Measurements from ENCODE around the gene LRRC37A3.
"Not testable (repeated sequence)": the region's sequence is repeated elsewhere in the genome, so short reads cannot be mapped to it uniquely, and the experiment has no call there.

The LRRC37A3 gene

DNA sequence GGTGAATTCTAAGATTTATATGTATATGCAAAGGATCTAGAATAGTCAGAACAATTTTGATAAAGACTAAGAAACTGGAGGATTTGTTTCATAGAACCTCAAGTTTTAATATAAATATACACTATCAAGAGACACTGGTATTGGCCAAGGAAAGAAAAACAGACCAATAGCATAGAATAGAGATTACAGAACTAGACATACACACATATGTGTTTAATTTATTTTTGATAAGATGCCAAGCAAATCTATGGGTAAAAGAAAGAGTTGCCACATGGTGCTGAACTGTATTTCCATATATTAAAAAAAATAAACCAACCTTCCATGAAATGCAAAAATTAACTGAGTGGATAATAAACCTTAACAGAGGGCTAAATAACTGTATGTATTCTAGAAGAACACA lies 27.9 kb upstream of the LRRC37A3 start:
- TF ChIP-seq, protein P1, sequence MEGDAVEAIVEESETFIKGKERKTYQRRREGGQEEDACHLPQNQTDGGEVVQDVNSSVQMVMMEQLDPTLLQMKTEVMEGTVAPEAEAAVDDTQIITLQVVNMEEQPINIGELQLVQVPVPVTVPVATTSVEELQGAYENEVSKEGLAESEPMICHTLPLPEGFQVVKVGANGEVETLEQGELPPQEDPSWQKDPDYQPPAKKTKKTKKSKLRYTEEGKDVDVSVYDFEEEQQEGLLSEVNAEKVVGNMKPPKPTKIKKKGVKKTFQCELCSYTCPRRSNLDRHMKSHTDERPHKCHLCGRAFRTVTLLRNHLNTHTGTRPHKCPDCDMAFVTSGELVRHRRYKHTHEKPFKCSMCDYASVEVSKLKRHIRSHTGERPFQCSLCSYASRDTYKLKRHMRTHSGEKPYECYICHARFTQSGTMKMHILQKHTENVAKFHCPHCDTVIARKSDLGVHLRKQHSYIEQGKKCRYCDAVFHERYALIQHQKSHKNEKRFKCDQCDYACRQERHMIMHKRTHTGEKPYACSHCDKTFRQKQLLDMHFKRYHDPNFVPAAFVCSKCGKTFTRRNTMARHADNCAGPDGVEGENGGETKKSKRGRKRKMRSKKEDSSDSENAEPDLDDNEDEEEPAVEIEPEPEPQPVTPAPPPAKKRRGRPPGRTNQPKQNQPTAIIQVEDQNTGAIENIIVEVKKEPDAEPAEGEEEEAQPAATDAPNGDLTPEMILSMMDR (IDR thresholded peaks at IDR 0.05; ENCODE audit: low read depth, low read length), result no peak
- H3K4me3 ChIP-seq (ENCODE audit: low read depth, low read length), result no peak overlapping the region

DNA sequence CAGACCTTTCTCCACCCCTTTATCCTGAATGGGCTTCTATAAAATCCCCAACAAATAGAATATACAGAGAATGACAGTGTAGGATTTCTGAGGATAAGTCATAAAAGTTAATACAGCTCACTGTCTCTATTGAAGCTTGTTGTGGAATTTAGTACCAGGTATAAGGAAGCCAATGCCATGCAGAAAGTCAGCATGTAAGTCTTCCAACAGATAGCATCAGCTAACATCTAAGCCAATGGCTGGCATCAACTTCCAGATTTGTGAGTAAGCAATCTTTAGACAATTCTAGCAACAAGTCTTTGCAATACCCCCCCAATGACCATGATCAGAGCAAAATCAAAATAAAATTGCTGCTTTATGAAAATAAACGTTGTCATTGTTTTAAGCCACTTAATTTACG lies 22.5 kb upstream of the LRRC37A3 start:
- TF ChIP-seq, protein P1 (IDR thresholded peaks at IDR 0.05; ENCODE audit: low read depth, low read length), result no peak
- H3K4me3 ChIP-seq (ENCODE audit: low read depth, low read length), result no peak overlapping the region

DNA sequence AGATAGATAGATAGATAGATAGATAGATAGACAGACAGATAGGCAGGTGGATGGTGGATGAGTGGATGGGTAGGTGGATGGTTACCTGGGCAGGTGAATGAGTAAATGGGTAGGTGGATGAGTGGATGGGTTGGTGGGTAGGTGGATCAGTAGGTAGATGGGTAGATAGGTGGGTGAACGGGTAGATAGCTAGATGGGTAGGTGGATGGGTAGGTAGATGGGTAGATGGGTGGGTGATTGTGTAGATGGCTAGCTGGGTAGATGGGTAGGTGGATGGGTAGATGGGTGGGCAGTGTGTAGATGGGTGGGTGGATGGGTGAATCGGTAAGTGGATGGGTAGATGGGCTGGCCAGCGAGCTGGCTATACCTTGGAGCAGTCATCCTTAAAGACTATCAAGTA lies 21.8 kb upstream of the LRRC37A3 start:
- TF ChIP-seq, protein P1 (IDR thresholded peaks at IDR 0.05; ENCODE audit: low read depth, low read length), result no peak

DNA sequence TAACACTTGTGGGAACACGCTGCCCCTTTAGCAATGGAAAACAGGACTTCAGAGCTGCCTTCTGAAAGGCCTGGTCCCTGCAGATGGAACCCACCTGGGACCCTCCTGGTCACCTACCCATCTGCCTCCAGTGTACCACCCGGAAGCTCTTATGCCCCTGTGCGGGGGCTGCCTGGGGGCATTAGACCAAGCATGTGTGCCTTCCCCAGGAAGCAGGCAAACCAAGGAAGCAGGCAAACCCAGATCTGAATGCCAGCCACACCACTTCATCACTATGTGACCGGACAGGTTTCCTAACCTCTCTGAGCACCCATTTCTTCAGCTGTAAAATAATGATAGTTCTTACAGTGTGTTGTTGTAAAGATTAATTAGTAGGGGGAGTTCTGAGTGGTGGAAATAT lies 20.8 kb upstream of the LRRC37A3 start:
- TF ChIP-seq, protein P1 (IDR thresholded peaks at IDR 0.05; ENCODE audit: low read depth, low read length), result no peak
- no peak overlapping the region for H3K4me3 ChIP-seq (ENCODE audit: low read depth, low read length)

More for the DNA sequence above, 21.8 kb upstream of the LRRC37A3 start:
- H3K4me3 ChIP-seq (ENCODE audit: low read depth, low read length), result no peak overlapping the region

DNA sequence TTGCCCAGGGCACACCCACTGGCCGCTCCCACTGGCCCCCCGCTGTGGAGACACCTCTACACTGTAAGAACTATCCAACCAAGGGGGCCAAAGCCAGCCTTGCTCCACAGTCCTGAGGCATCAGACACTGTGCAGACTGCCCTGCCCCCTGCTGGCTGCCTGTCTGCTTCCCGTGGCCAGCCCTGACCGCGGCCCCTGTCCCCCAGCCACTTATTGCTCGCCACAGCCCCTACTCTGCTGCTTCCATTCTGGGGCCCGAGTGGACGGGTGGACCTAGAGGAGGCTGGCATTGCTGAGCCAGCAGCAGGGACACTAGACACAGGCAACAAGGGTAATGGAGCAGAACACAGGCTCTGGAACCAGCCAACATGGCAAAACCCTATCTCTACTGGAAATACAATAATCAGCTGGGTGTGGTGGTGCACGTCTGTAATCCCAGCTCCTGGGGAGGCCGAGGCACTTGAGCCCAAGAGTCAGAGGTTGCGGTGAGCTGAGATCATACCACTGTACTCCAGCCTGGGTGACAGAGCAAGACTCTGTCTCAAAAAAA lies 19.7 kb upstream of the LRRC37A3 start:
- H3K4me3 ChIP-seq (ENCODE audit: low read depth, low read length), result no peak overlapping the region
- TF ChIP-seq, protein P1 (IDR thresholded peaks at IDR 0.05; ENCODE audit: low read depth, low read length), result peak; percentile 73

DNA sequence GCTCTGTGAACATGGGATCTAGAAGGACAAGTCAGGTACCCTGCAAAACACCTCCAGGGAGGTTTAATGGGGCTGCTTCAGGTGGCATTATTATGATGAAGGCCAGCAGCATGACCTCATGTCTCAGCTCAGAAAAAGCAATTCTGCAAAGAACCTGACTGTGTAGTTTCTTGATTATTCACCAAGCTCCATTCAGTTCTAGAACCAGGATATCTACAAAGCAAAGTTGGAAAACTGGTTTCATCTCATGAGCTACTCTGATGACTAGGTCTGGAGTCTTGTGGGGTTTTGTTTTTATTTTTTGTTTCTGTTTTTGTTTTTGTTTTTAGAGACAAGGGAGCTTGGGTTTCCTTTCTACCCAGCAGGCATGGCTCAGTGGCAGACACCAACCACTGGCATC lies 19.0 kb upstream of the LRRC37A3 start:
- TF ChIP-seq, protein P1 (IDR thresholded peaks at IDR 0.05; ENCODE audit: low read depth, low read length), result no peak
- no peak overlapping the region for H3K4me3 ChIP-seq (ENCODE audit: low read depth, low read length)

DNA sequence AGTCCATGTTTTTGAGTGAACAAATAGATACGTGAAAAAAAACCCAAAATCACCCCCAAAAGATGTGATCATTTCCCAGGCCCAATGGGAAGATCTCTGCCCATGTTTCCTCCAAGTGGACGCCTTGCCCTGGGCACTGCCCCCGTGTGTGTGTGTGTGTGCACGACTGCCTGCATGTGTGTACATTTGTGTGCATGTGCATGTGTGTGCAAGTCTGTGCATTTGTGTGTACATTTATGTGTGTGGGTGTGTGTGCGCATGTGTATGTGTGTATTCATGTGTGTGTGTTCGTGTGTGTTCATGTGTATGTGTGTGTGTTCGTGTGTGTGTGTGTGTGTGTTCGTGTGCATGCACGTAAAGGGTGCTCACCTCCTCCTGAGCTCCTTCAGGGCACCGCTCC lies 16.8 kb upstream of the LRRC37A3 start:
- H3K4me3 ChIP-seq (ENCODE audit: low read depth, low read length), result no peak overlapping the region
- TF ChIP-seq, protein P1 (IDR thresholded peaks at IDR 0.05; ENCODE audit: low read depth, low read length), result no peak

DNA sequence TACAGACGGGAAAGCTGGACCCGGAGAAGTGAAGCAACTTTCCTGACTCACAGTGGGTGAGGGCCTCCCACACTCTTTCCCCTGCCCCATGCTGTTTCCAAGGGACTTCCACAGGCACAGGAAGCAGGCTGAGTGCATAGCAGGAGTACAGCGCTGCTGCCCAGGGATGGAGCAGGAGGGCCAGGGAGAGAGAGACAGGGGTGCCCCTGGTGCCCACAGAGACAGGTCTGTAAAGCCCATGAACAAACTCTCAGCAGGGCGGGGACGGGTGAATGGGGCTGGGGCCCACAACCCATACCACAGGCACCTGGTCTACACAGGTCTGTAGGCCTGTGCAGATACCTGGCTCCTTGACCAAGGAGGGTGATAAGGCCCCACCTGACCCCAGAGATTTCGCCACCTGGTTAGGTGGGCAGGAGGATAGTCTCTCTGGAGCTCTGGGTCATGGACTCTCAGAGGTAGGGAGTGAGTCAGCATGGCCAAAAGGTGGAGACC lies 15.1 kb upstream of the LRRC37A3 start:
- not testable (repeated sequence) for H3K4me3 ChIP-seq (ENCODE audit: low read depth, low read length)

DNA sequence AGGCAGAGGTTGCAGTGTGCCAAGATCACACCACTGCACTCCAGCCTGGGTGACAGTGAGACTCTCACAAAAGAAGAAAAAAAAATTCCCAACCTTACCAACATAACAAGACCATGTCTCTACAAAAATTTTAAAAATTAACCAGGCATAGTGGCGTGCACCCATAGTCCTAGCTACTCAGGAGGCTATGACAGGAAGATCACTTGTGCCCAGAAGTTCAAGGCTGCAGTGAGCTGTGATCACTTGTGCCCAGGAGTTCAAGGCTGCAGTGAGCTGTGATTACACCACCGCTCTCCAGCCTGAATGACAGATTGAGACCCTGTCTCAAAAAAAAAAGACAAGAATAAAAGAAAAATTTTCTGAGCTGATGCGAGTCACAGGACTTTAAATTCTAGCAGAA lies 13.6 kb upstream of the LRRC37A3 start:
- H3K4me3 ChIP-seq (ENCODE audit: low read depth, low read length), result not testable (repeated sequence)

DNA sequence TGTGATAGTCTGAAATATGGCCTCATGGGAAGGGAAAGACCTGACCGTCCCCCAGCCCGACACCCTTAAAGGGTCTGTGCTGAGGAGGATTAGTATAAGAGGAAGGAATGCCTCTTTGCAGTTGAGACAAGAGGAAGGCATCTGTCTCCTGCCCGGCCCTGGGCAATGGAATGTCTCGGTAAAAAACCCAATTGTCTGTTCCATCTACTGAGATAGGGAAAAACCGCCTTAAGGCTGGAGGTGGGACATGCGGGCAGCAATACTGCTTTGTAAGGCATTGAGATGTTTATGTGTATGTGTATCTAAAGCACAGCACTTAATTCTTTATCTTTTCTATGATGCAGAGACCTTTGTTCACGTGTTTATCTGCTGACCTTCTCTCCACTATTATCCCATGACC lies 11.1 kb upstream of the LRRC37A3 start:
- not testable (repeated sequence) for H3K4me3 ChIP-seq (ENCODE audit: low read depth, low read length)

DNA sequence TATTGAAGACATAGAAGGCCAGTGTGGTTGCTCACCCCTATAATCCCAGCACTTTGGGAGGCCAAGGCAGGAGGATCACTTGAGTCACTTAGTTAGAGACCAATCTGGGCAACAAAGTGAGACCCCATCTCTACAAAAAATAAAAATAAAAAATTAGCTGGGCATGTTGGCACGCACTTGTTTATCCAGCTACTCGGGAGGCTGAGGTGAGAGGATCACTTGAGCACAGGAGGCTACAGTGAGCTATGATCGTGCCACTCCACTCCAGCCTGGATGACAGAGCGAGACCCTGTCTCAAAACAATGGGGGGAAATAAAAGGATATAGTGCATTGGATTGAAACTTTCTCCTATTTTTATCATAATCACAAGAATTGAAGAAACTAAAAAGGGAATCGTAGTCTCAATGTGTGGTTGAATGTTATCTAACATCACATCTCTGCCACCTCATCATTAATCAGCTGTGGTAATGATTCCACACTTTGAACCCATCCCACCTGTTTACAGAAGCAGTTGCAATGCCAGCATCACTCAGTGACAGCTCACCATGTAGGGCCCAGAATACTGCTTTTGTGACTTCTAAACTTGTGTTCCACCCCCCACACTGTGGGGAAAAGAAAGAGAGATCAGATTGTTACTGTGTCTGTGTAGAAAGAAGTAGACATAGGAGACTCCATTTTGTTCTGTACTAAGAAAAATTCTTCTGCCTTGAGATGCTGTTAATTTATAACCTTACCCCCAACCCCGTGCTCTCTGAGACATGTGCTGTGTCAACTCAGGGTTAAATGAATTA lies 10.3 kb upstream of the LRRC37A3 start:
- H3K4me3 ChIP-seq (ENCODE audit: low read depth, low read length), result not testable (repeated sequence)
